Keratinocyte (primary cell): ENCODE data around the gene KCNJ9. TPM values are rescaled to one million over a fixed set of nuclear protein-coding genes. Genes with fewer than 3 reads are reported as not detected.

ENCODE experiments used
- DNase-seq: peaks from one replicate; pipeline ENCODE4 v3.0.0-alpha.2; 2011; ENCODE audit warnings: low read depth, missing footprints, low spot score
- FAIRE-seq: peaks from 2 replicates; lab custom pipeline; 2011; peaks lifted over from hg19 to GRCh38; lab: Jason Lieb, UNC
- H2AFZ ChIP-seq: 2 replicates; pipeline ENCODE4 v1.6.0; 2012; ENCODE audit warnings: low read length, control low read depth, inconsistent platforms; ENCODE audit not compliant: control insufficient read depth
- H3K27ac ChIP-seq: 2 replicates; pipeline ENCODE4 v1.5.1; 2011; ENCODE audit warnings: low read length; ENCODE audit not compliant: control insufficient read depth, insufficient read depth
- H3K27me3 ChIP-seq: 3 replicates; pipeline ENCODE4 v1.6.0; 2011; ENCODE audit warnings: low read length; ENCODE audit not compliant: control insufficient read depth, insufficient read depth; ENCODE audit errors: extremely low read depth
- H3K36me3 ChIP-seq, 2 experiments: 2 replicates in 1 of 2; 3 replicates in 1 of 2; pipeline ENCODE4 v1.5.1; 2011; ENCODE audit warnings: low read length in 2 of 2, mild to moderate bottlenecking in 1 of 2; ENCODE audit not compliant: control insufficient read depth in 2 of 2, insufficient read depth in 2 of 2; ENCODE audit errors: extremely low read depth in 1 of 2
- H3K4me1 ChIP-seq: 3 replicates; pipeline ENCODE4 v1.5.1; 2011; ENCODE audit warnings: low read length; ENCODE audit not compliant: control insufficient read depth, insufficient read depth; ENCODE audit errors: extremely low read depth
- H3K4me2 ChIP-seq: 3 replicates; pipeline ENCODE4 v1.6.0; 2011; ENCODE audit warnings: low read depth, low read length; ENCODE audit not compliant: control insufficient read depth, insufficient read depth; ENCODE audit errors: extremely low read depth
- H3K4me3 ChIP-seq, 3 experiments: fragments of 200-600 bp in 1 of 3; sonication (generic) in 1 of 3; 2 replicates in 2 of 3; 3 replicates in 1 of 3; pipeline ENCODE4 v1.5.1; 2011 to 2016; ENCODE audit warnings: low read length in 3 of 3, mild to moderate bottlenecking in 3 of 3, control low read depth in 2 of 3, inconsistent platforms in 1 of 3, low read depth in 1 of 3, mixed read lengths in 1 of 3, mixed run types in 1 of 3, moderate library complexity in 1 of 3; ENCODE audit not compliant: control insufficient read depth in 2 of 3, insufficient read depth in 2 of 3; ENCODE audit errors: extremely low read depth in 1 of 3
- H3K79me2 ChIP-seq: 2 replicates; pipeline ENCODE4 v1.6.0; 2012; ENCODE audit warnings: low read length; ENCODE audit not compliant: control insufficient read depth, insufficient read depth
- H3K9ac ChIP-seq: 3 replicates; pipeline ENCODE4 v1.6.0; 2011; ENCODE audit warnings: low read length; ENCODE audit not compliant: control insufficient read depth, insufficient read depth; ENCODE audit errors: extremely low read depth
- H3K9me1 ChIP-seq: 3 replicates; pipeline ENCODE4 v1.6.0; 2011; ENCODE audit warnings: low read length; ENCODE audit not compliant: control insufficient read depth, insufficient read depth; ENCODE audit errors: extremely low read depth
- H3K9me3 ChIP-seq: 2 replicates; pipeline ENCODE4 v1.5.1; 2012; ENCODE audit warnings: low read depth, low read length; ENCODE audit not compliant: control insufficient read depth
- H4K20me1 ChIP-seq: 3 replicates; pipeline ENCODE4 v1.6.0; 2011; ENCODE audit warnings: low read length; ENCODE audit not compliant: control insufficient read depth, insufficient read depth; ENCODE audit errors: extremely low read depth
- CTCF ChIP-seq, 3 experiments: IDR thresholded peaks in 1 of 3; conservative IDR thresholded peaks in 1 of 3; optimal IDR thresholded peaks in 1 of 3; 2 replicates in 2 of 3; 3 replicates in 1 of 3; pipeline versions ENCODE3 to v1.5.1; 2011; ENCODE audit warnings: low read length in 3 of 3, mild to moderate bottlenecking in 3 of 3, moderate library complexity in 2 of 3, control low read depth in 1 of 3, inconsistent platforms in 1 of 3; ENCODE audit not compliant: insufficient read depth in 2 of 3; ENCODE audit errors: extremely low read depth in 1 of 3
- EZH2 ChIP-seq: IDR thresholded peaks from one replicate; pipeline ENCODE4 v1.6.1; 2012; ENCODE audit warnings: inconsistent platforms, mild to moderate bottlenecking, low read length, moderate library complexity
- dilution Hi-C: fragments of 300-500 bp; cut with MboI; formaldehyde crosslinking; loops from one replicate; pipeline ENCODE4 v1.7.0; 2020; ENCODE audit warnings: low sequenced_read_pairs; ENCODE audit not compliant: extremely low pct_ligation_motif_present
- polyA plus RNA-seq, 5 experiments: library from polyadenylated mRNA; depleted of rRNA in 3 of 5; stranded (reverse) in 3 of 5; stranded (forward) in 1 of 5; unstranded in 1 of 5; fragments of >200 nt; gene quantifications; 1 replicate in 1 of 5; 2 replicates in 3 of 5; 3 replicates in 1 of 5; pipeline versions ENCODE4 v1.2.1 to v1.2.3, GENCODE V29; 2011 to 2012; ENCODE audit warnings: missing spikeins in 2 of 5, low read depth in 1 of 5, low replicate concordance in 1 of 5

Gene KCNJ9
- polyA plus RNA-seq, 1 donor (not counting 4 experiments of a cell fraction or from before 2014, with no cell fraction given): not detected

GRCh38 chr1:160094291-160094625, 12.9 kb downstream of the KCNJ9 start:
- DNase-seq (no peak), FAIRE-seq (no peak)
- peaks cover 3% of the 10 kb centered on the region for H3K9me1 ChIP-seq
- no peak overlapping the region for H3K27ac ChIP-seq
- H4K20me1 ChIP-seq: no peaks in the 10 kb centered on the region
- peaks cover 10 to 19% of the 10 kb centered on the region in 2 experiments for H3K36me3 ChIP-seq
- peaks cover 9% of the 10 kb centered on the region for H3K79me2 ChIP-seq
- dilution Hi-C loops: no loop called here
- no peak overlapping the region for H3K9ac ChIP-seq
- TF ChIP-seq CTCF (optimal IDR thresholded peaks at IDR 0.05 in 1 of 3, IDR thresholded peaks at IDR 0.05 in 1 of 3, conservative IDR thresholded peaks at IDR 0.05 in 1 of 3; ENCODE audit: extremely low read depth in 1 of 3, insufficient read depth in 2 of 3, low read length in 3 of 3) (no peak), EZH2 (no peak)
- peaks cover 17% of the 10 kb centered on the region for H3K4me1 ChIP-seq
- no peak overlapping the region for H2AFZ ChIP-seq
- no peak overlapping the region for H3K4me3 ChIP-seq
- H3K9me3 ChIP-seq: no peaks in the 10 kb centered on the region
- H3K4me2 ChIP-seq: no peak overlapping the region
- no peaks in the 10 kb centered on the region for H3K27me3 ChIP-seq

GRCh38 chr1:160094806-160095205, 13.5 kb downstream of the KCNJ9 start:
- H3K36me3 ChIP-seq: peaks cover 8 to 19% of the 10 kb centered on the region in 2 experiments
- no peak overlapping the region for H3K4me3 ChIP-seq
- H4K20me1 ChIP-seq: no peaks in the 10 kb centered on the region
- H3K4me1 ChIP-seq: peaks cover 17% of the 10 kb centered on the region
- no peak for DNase-seq
- no peak overlapping the region for H3K27ac ChIP-seq
- peaks cover 3% of the 10 kb centered on the region for H3K9me1 ChIP-seq
- dilution Hi-C loops: no loop called here
- no peaks in the 10 kb centered on the region for H3K27me3 ChIP-seq
- no peak overlapping the region for H2AFZ ChIP-seq
- H3K4me2 ChIP-seq: no peak overlapping the region
- peaks cover 9% of the 10 kb centered on the region for H3K79me2 ChIP-seq
- TF ChIP-seq EZH2: no peak
- TF ChIP-seq CTCF (optimal IDR thresholded peaks at IDR 0.05 in 1 of 3, IDR thresholded peaks at IDR 0.05 in 1 of 3, conservative IDR thresholded peaks at IDR 0.05 in 1 of 3; ENCODE audit: extremely low read depth in 1 of 3, insufficient read depth in 2 of 3, low read length in 3 of 3): no peak
- no peak overlapping the region for H3K9ac ChIP-seq
- no peak for FAIRE-seq
- H3K9me3 ChIP-seq: no peaks in the 10 kb centered on the region
